HepG2 (cell line): ENCODE measurements around the gene C20orf96. TPM values are rescaled to one million over a fixed set of nuclear protein-coding genes. Genes with fewer than 3 reads are reported as not detected.

Experiments
- FOXK1 ChIP-seq: sonication (generic); formaldehyde crosslinking; IDR thresholded peaks from 2 replicates; pipeline ENCODE4 v1.4.0; 2020; ENCODE audit warnings: low read depth, missing genetic modification reagents, borderline replicate concordance
- IKZF4 ChIP-seq: sonication (generic); formaldehyde crosslinking; IDR thresholded peaks from 2 replicates; pipeline ENCODE4 v1.5.1; 2020; ENCODE audit warnings: borderline replicate concordance, mild to moderate bottlenecking, low read depth, missing genetic modification reagents; ENCODE audit errors: not compliant biosample characterization
- KDM1A ChIP-seq: IDR thresholded peaks from 2 replicates; pipeline ENCODE4 v1.6.1; 2016; ENCODE audit warnings: missing compliant biosample characterization
- KDM3A ChIP-seq: IDR thresholded peaks from 2 replicates; pipeline ENCODE4 v1.6.1; 2018; ENCODE audit warnings: low read depth, missing compliant biosample characterization
- PLSCR1 ChIP-seq: sonication (generic); formaldehyde crosslinking; IDR thresholded peaks from 2 replicates; pipeline ENCODE4 v1.5.0; 2020; ENCODE audit warnings: missing genetic modification reagents, mild to moderate bottlenecking, borderline replicate concordance
- PTBP1 ChIP-seq: fragments of 200-400 bp; formaldehyde crosslinking; IDR thresholded peaks from 2 replicates; pipeline ENCODE4 v1.6.1; 2018; ENCODE audit warnings: low read length, low read depth; ENCODE audit not compliant: poor library complexity, severe bottlenecking
- REXO4 ChIP-seq: sonication (generic); formaldehyde crosslinking; IDR thresholded peaks from 2 replicates; pipeline ENCODE4 v1.8.0; 2022; ENCODE audit warnings: missing genetic modification reagents, mild to moderate bottlenecking, borderline replicate concordance
- SIN3A ChIP-seq: IDR thresholded peaks from 2 replicates; pipeline ENCODE4 v1.6.1; 2011; ENCODE audit warnings: low read depth, mild to moderate bottlenecking, control low read depth, low read length, borderline replicate concordance
- ZBED4 ChIP-seq: sonication (generic); formaldehyde crosslinking; IDR thresholded peaks from 2 replicates; pipeline ENCODE4 v1.4.0; 2020; ENCODE audit warnings: missing genetic modification reagents, borderline replicate concordance
- ZNF20 ChIP-seq: sonication (generic); formaldehyde crosslinking; IDR thresholded peaks from 2 replicates; pipeline ENCODE4 v1.4.0; 2020; ENCODE audit warnings: mild to moderate bottlenecking, moderate library complexity, missing genetic modification reagents
- ZNF3 ChIP-seq: IDR thresholded peaks from 2 replicates; pipeline ENCODE4 v1.7.0; 2017; ENCODE audit warnings: inconsistent platforms
- ZNF737 ChIP-seq: sonication (generic); formaldehyde crosslinking; IDR thresholded peaks from 2 replicates; pipeline ENCODE4 v1.5.0; 2020; ENCODE audit warnings: missing genetic modification reagents, mild to moderate bottlenecking, borderline replicate concordance
- polyA plus RNA-seq, 8 experiments: library from polyadenylated mRNA; depleted of rRNA in 3 of 8; stranded (reverse) in 7 of 8; unstranded in 1 of 8; fragments of >200 nt; fragmentation: Illumina TruSeq in 4 of 8; extraction: Trizol in 4 of 8; gene quantifications; 2 replicates each; pipeline versions ENCODE4 v1.2.1 to v1.2.3, GENCODE V29; 2011 to 2016; ENCODE audit warnings: low read depth in 4 of 8, missing spikeins in 1 of 8, mixed read lengths in 1 of 8; ENCODE audit not compliant: insufficient read depth in 1 of 8
- total RNA-seq, 5 experiments: library from RNA; depleted of rRNA; stranded (reverse); fragments of >200 nt; fragmentation: Illumina TruSeq; extraction: Trizol; gene quantifications; 2 replicates each; pipeline ENCODE4 v1.2.3, GENCODE V29; 2016; ENCODE audit warnings: low read depth in 1 of 5
- TF ChIP-seq, protein P1 (sequence below): sonication (generic); formaldehyde crosslinking; IDR thresholded peaks from 2 replicates; pipeline ENCODE4 v1.5.0; 2020; ENCODE audit warnings: mild to moderate bottlenecking, missing genetic modification reagents
- TF ChIP-seq, protein P2 (sequence below): sonication (generic); formaldehyde crosslinking; IDR thresholded peaks from 2 replicates; pipeline ENCODE4 v1.4.0; 2020; ENCODE audit warnings: missing genetic modification reagents
- TF ChIP-seq, protein P3 (sequence below): sonication (generic); formaldehyde crosslinking; IDR thresholded peaks from 2 replicates; pipeline ENCODE4 v1.4.0; 2020; ENCODE audit warnings: missing genetic modification reagents, mild to moderate bottlenecking, borderline replicate concordance

C20orf96 gene
- total and polyA plus RNA-seq, 2 of the 13 experiments (the other 11 are each of a cell fraction or from before 2014, with no cell fraction given): 3.8 to 20.6 TPM

- TF ChIP-seq ZBED4 (CRISPR knock-in tag) (no peak), KDM1A (CRISPR knock-in tag) (no peak), PLSCR1 (CRISPR knock-in tag) (no peak), IKZF4 (CRISPR knock-in tag) (no peak), KDM3A (CRISPR knock-in tag) (no peak), ZNF20 (CRISPR knock-in tag) (no peak), REXO4 (CRISPR knock-in tag) (no peak), ZNF3 (CRISPR knock-in tag) (no peak), FOXK1 (no peak), SIN3A (no peak), ZNF737 (CRISPR knock-in tag) (peak; percentile 73; the same call in 1 of the 2 replicates), PTBP1 (no peak)
- TF ChIP-seq, protein P1, sequence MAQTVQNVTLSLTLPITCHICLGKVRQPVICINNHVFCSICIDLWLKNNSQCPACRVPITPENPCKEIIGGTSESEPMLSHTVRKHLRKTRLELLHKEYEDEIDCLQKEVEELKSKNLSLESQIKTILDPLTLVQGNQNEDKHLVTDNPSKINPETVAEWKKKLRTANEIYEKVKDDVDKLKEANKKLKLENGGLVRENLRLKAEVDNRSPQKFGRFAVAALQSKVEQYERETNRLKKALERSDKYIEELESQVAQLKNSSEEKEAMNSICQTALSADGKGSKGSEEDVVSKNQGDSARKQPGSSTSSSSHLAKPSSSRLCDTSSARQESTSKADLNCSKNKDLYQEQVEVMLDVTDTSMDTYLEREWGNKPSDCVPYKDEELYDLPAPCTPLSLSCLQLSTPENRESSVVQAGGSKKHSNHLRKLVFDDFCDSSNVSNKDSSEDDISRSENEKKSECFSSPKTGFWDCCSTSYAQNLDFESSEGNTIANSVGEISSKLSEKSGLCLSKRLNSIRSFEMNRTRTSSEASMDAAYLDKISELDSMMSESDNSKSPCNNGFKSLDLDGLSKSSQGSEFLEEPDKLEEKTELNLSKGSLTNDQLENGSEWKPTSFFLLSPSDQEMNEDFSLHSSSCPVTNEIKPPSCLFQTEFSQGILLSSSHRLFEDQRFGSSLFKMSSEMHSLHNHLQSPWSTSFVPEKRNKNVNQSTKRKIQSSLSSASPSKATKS (CRISPR knock-in tag): no peak
- TF ChIP-seq, protein P2, sequence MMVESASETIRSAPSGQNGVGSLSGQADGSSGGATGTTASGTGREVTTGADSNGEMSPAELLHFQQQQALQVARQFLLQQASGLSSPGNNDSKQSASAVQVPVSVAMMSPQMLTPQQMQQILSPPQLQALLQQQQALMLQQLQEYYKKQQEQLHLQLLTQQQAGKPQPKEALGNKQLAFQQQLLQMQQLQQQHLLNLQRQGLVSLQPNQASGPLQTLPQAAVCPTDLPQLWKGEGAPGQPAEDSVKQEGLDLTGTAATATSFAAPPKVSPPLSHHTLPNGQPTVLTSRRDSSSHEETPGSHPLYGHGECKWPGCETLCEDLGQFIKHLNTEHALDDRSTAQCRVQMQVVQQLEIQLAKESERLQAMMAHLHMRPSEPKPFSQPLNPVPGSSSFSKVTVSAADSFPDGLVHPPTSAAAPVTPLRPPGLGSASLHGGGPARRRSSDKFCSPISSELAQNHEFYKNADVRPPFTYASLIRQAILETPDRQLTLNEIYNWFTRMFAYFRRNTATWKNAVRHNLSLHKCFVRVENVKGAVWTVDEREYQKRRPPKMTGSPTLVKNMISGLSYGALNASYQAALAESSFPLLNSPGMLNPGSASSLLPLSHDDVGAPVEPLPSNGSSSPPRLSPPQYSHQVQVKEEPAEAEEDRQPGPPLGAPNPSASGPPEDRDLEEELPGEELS (CRISPR knock-in tag): no peak; the same call in 1 of the 2 replicates
- TF ChIP-seq, protein P3, sequence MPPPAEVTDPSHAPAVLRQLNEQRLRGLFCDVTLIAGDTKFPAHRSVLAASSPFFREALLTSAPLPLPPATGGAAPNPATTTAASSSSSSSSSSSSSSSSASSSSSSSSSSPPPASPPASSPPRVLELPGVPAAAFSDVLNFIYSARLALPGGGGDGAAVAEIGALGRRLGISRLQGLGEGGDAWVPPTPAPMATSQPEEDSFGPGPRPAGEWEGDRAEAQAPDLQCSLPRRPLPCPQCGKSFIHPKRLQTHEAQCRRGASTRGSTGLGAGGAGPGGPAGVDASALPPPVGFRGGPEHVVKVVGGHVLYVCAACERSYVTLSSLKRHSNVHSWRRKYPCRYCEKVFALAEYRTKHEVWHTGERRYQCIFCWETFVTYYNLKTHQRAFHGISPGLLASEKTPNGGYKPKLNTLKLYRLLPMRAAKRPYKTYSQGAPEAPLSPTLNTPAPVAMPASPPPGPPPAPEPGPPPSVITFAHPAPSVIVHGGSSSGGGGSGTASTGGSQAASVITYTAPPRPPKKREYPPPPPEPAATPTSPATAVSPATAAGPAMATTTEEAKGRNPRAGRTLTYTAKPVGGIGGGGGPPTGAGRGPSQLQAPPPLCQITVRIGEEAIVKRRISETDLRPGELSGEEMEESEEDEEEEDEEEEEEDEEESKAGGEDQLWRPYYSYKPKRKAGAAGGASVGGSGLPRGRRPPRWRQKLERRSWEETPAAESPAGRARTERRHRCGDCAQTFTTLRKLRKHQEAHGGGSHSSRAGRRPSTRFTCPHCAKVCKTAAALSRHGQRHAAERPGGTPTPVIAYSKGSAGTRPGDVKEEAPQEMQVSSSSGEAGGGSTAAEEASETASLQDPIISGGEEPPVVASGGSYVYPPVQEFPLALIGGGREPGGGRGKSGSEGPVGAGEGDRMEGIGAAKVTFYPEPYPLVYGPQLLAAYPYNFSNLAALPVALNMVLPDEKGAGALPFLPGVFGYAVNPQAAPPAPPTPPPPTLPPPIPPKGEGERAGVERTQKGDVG: no peak
These were observed 39.9 kb upstream of the C20orf96 start (continued) for GRCh38 chr20:330233-331149.
